GM19463 (cell line): Measurements from ENCODE around the gene OCA2.

Source experiments
- ATAC-seq: cut with Tn5 transposase; IDR thresholded peaks from one replicate; pipeline ENCODE4 v1.9.1; 2021; ENCODE audit warnings: mild to moderate bottlenecking, moderate library complexity; ENCODE audit not compliant: unreplicated experiment

Gene OCA2

DNA sequence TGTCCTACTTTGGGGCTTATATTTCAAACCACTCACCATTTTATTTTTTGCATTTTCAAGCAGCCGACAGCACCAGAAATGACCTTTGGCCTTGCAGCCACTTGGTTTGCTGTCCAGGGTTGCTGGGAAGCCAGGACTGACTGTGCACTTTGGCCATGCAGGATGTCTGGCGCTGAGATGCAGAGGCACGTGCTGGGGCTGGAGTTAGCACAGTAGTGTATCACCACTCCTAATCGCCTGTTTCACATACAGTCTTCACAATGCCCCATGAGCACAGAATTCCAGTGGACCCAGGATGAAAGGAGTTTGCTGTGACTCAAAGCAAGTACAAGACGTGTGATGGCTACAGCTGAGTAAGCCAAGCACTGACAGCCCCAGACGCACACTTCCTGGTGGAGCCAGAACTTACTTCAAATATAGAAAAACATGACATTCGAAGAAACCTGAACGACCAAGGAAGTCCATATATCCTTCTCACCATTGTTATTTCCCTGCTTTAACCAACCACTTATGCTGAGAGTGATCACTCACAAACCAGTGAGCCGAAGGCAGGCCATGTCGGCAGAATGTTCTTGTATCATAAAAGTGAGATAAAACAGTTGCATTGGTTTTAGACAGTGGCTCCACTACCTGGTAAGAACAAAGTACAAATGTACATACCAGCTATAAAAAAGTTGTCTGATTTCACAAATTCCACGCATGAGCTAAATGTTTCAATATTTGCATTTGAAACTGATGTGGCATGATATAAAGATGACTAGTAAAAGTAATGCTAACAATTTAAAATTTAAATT lies 16.0 kb downstream of the OCA2 start:
- no peak for ATAC-seq

DNA sequence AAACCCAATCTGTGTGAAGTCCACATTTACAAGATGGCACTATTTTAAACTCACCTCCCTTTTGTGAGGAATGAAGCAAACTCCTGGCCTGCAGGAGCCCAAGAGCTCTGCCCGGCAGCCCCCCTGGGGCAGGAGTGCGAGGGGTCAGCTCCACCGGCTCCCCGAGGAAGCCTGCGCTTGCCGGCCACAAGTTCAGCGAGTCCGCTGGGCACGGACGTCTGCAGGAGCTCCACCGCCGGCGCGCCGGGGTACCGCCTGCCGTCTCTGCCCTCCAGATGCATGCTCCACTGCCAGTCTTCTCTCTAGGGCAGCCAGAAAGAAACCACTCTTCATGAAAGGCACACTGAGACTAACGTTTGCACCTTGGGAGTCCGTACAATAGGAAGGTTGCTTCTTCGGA lies 17.5 kb downstream of the OCA2 start:
- ATAC-seq = no peak

DNA sequence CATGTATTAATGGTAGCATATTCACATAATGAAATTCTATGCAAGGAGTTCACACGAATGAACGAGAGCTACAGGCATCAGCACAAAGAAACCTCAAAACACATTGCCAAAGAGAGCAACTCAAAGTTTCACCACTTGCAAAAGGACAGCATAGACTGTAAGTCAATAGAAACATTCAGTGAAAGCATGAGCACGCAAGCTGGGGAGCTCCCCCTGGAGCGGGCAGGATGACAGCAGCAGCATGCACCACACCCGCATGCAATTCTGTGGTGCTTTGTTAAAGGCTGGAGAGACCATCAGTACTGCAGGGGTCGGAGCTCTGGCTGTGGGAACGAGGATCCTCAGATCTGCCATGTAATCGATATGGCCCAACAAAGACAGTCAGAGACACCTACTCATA lies 18.7 kb downstream of the OCA2 start:
- no peak for ATAC-seq

DNA sequence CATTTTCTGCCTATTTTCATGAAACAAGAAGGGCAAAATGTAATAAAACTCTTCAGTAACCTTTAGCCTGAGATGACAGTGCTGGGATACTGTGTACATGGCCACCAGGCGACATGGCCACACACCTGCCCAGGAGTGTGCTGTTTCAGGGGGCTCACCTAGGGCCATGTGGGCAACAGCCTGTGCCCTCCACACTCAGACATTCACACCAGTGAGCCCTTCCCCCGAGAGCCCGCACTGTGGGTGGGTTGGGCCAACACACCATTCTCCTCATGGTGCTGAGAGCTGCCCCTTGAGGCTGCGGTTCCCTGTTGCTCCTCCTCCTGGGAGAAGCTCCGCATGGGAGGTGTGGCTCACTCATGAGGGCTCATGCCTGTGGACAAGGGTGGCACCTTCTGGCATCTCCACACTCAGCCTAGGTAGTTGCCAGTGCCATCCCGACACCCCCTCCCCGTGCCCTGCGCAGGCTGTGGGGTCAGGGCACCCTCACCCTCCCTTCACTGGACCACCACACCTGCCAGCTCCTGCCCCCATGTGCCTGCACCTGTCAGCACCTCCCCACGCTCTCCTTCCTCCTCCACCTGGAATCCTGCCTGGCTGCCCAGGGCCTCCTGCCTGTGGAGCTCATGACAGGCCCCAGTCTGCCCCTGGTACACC lies 19.7 kb downstream of the OCA2 start:
- ATAC-seq = no peak

DNA sequence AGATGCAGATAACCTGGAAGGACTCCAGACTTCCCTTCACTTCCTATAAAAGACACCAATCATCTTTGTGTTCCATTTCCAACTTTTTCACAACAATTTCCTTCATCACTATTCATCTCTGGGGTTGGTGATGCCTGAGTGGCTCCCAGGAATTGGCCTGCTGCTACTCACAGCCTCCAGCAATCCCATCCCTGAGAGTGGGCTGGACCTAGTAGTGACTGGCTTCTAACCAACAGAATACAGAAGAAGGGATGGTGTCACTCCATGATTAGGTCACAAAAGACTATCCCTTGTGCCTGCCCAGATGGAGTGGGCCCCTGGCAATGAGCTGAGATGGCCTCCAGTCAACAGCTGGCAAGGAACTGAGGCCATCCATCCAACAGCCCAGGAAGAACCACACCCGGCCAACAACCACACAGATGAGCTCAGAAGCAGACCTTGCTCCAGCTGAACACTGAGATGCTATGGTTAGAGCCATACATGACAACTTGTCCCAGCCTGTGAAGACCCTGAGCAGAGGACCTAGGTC lies 20.9 kb downstream of the OCA2 start:
- no peak for ATAC-seq

- ATAC-seq = no peak
Observed at GRCh38 chr15:28075573-28075972, 23.5 kb downstream of the OCA2 start.

DNA sequence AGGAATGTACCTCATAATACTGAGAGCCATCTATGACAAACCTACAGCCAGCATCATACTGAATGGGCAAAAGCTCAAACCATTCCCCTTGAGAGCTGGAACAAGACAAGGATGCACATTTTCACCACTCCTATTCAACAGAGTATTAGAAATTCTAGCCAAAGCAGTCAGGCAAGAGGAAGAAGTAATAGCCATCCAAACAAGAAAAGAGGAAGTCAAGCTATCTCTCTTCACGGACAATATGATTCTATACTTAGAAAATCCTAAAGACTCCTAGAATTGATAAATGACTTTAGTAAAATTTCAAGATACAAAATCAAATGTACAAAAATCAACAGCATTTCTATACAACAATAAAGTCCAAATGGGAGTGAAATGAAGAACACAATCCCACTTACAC lies 30.2 kb downstream of the OCA2 start:
- no peak for ATAC-seq

- ATAC-seq = no peak
Observed at GRCh38 chr15:28066231-28066630, 32.9 kb downstream of the OCA2 start.

DNA sequence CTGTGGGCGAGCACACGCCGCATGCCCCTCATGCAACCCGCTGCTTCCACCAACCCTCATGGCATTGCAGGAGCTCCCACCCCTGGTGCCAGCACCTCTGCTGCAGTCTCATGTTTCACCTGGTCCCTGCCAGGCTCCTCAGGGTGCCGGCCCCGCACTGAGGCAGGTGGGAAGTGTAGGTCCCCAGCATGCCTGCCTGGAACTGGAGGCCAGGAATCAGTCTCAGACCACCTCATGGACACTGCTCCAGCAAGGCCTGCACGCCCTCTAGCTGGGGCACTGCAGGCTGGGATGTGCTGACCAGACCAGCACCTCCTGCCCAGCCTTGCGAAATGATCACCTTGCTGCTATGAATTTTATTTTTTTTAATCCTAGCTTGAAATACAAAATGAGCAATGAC lies 39.1 kb downstream of the OCA2 start:
- ATAC-seq = no peak

GRCh38 chr15:28058082-28058481 lies 41.0 kb downstream of the OCA2 start:
- no peak for ATAC-seq

- no peak for ATAC-seq
Observed at GRCh38 chr15:28051955-28052633, 47.0 kb downstream of the OCA2 start.

GRCh38 chr15:28049581-28049980 lies 49.5 kb downstream of the OCA2 start:
- ATAC-seq = no peak

DNA sequence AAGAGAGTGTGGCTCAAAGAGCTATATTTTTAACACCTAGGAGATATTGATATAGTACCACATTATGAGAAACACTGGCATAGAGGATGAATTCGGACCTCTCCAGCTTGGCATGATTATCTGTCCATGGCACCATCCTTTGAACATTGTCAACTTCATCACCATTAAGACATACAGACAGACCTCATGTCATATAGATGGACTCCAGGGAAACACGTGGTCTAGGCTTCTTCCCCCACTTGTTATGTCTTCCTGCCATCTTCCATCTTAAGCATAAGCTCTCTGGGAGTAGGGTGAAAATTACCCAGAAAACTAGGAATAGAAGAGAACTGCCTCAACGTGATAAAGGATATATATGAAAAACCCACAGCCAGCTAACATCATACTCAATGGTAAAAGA lies 51.8 kb downstream of the OCA2 start:
- ATAC-seq = no peak

DNA sequence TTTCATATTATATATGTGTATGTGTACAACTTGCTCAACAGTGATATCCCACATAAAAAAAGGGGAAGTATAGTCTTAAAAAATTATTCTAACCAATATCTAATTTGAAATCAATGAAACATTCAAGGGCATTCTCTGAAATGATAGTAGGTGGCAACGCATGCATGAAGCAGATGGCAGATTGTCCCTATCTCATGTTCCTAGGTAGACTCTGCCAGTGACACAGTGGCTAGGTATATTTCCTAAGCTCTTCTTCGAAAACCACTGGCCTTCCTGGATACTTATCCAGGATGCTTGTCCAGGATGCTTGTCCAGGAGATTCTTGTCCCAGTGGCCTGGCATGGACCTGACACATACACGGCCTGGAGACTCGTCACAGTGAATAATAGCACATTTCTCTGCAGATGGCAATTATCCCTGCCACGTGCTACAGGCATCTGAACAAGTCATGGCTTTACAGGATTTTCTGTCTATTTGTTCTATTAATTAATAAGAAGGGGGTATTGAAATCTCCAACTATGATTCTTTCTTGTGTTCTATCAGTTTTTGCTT lies 54.9 kb downstream of the OCA2 start:
- no peak for ATAC-seq

- ATAC-seq = no peak
Observed at GRCh38 chr15:28043691-28044091, 55.4 kb downstream of the OCA2 start.

GRCh38 chr15:28037969-28038590 lies 61.0 kb downstream of the OCA2 start:
- no peak for ATAC-seq

- ATAC-seq = no peak
Observed at GRCh38 chr15:28033443-28033842, 65.7 kb downstream of the OCA2 start.

DNA sequence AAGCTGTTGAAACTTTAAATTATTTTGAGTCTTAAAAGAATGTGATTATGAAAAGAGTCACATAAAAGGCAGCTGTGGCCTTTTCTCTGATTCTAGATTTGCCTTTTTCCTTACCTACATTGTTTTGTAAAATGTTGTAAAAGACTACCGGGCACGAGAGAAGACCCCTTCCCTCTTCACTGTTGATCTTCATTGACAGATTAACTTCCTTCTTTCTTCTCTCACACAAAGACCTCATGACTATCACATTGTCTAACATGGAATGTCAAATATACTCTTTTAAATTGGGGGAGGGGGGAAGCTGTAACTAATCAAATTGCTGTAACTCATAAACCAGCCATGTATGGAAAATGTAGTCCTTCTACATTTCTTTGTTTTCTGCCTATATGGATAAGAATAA lies 68.3 kb downstream of the OCA2 start:
- ATAC-seq = no peak

DNA sequence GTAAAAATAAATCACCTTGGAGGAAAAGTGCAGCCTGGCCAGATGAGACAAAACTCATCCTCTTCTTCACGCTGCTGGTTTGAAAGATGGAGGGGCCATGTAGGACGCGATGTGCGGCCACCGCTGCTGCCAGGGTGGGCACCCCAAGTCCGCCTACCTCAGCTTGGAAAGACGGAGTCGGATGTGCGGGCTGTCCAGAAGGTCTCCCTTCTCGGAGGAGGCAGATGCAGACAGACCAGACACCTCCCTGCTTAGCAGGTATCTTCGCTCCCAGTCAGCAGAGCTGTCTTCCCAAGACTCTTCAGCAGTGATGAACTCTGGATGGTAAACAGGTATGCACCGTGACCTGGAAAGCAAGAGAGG lies 71.4 kb downstream of the OCA2 start:
- no peak for ATAC-seq

- no peak for ATAC-seq
Observed at GRCh38 chr15:28026764-28027713, 72.1 kb downstream of the OCA2 start.
